Neural progenitor cell (in vitro differentiated cells): ENCODE results near the gene FASN.

Experiments used
- CTCF ChIP-seq: fragments of 200-600 bp; sonication (generic); IDR thresholded peaks from 2 replicates; pipeline ENCODE4 v1.5.1; 2017; ENCODE audit warnings: antibody characterized with exemption, mild to moderate bottlenecking
- EZH2 ChIP-seq: fragments of 200-600 bp; sonication (generic); IDR thresholded peaks from 2 replicates; pipeline ENCODE4 v1.6.1; 2017; ENCODE audit warnings: antibody characterized with exemption, mild to moderate bottlenecking, moderate library complexity

- TF ChIP-seq CTCF (no peak), EZH2 (no peak)
Observed at GRCh38 chr17:82096709-82097183, 1.3 kb downstream of the FASN start.
